Esophagus muscularis mucosa (tissue), 4 donors: ENCODE results near the gene CACFD1.

ENCODE experiments used
- CTCF ChIP-seq, 3 experiments: fragments of 200-600 bp in 2 of 3; fragments of 450-650 bp in 1 of 3; sonication (generic) in 2 of 3; IDR thresholded peaks; one replicate each; pipeline ENCODE4 v1.5.1; 2017 to 2019; ENCODE audit warnings: antibody characterized with exemption in 3 of 3, mild to moderate bottlenecking in 2 of 3, moderate library complexity in 1 of 3
- EP300 ChIP-seq: sonication (generic); formaldehyde crosslinking; IDR thresholded peaks from one replicate; pipeline ENCODE4 v1.6.1; 2017; ENCODE audit warnings: antibody characterized with exemption
- POLR2A ChIP-seq: fragments of 450-650 bp; IDR thresholded peaks from one replicate; pipeline ENCODE4 v1.6.1; 2017; ENCODE audit warnings: antibody characterized with exemption, moderate library complexity, mild to moderate bottlenecking, low read depth

GRCh38 chr9:133519693-133520092 lies 59.9 kb downstream of the CACFD1 start:
- TF ChIP-seq CTCF (IDR thresholded peaks at IDR 0.05) (no peak), POLR2A (no peak), EP300 (no peak)
